Left kidney (tissue), 2 donors: ENCODE data around the gene NUBP2. TPM values are rescaled to one million over a fixed set of nuclear protein-coding genes. Genes with fewer than 3 reads are reported as not detected.

ENCODE experiments used
- DNase-seq: peaks from one replicate; pipeline ENCODE4 v3.0.0-alpha.2; 2013
- polyA plus RNA-seq: library from polyadenylated mRNA; unstranded; fragments of 120-200 nt; gene quantifications from one replicate; pipeline ENCODE4 v1.2.1, GENCODE V29; 2013; ENCODE audit not compliant: insufficient read length

The NUBP2 gene
- polyA plus RNA-seq, 1 donor, result 33.6 TPM

- no peak for DNase-seq
These were observed 11.4 kb upstream of the NUBP2 start, which contains the start of gene NME3 for GRCh38 chr16:1771188-1771863. Gene NME3 (minus strand): TSS chr16:1771543. CDS start chr16:1771534, 9 bp downstream.

- no peak for DNase-seq
These were observed 10.8 kb upstream of the NUBP2 start for GRCh38 chr16:1771864-1772361.

DNA sequence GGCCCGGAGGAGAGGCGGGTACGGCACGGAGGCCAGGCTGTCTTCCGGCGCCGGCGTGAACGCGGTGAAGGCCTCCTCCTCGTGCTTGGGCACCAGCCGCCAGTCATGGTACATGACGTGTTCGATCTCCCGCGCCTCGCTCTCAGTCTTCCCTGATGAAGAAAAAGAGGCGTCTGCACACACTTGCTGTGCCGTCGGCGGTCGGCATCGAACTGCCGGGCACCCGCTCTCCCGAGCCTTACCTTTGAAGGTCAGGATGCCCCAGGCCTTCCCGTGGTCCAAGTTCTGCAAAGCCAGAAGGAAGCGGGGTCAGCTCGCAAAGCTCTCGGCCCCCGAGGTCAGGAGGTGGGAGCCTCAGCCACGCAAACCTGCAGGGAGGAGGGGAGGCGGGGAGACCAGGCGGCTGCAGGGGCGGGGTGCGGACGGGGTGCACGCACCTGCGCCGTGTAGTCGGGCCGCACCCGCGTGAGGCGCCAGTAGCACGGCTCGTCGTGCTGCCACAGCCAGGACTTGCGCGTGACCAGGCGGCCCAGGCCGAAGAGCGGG lies 10.3 kb upstream of the NUBP2 start, which contains the start of gene EME2:
Gene EME2 (plus strand): TSS at position 449 of the 546 bp plus-strand sequence. CDS start 418 bp downstream, outside the sequence.
- no peak for DNase-seq

- DNase-seq, result peak; percentile 83
These were observed 9.7 kb upstream of the NUBP2 start, which contains the start of gene MRPS34 for GRCh38 chr16:1772908-1773702. Gene MRPS34 (minus strand): TSS chr16:1773134. CDS start chr16:1773119, 15 bp downstream.

- DNase-seq, result no peak
These were observed 8.9 kb upstream of the NUBP2 start for GRCh38 chr16:1773703-1774447.

DNA sequence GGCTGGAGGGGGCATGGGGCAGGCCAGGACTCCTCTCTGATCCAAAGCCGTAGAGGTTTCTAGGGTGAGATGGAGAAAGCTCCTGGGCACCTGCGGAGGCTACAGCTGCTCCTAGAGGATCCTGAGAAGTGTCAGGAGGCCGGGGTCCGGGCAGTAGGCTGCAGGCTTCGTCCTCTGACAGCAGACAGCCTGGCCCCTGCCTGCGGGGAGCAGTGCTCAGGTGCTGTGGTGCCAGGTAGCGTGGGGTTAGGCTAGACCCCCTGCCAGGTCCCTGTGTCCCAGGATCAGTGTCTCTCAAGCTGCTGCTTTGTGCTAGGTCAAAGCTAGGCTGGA lies 8.3 kb upstream of the NUBP2 start:
- DNase-seq, result no peak

GRCh38 chr16:1775006-1775845 lies 7.5 kb upstream of the NUBP2 start:
- DNase-seq, result no peak

DNA sequence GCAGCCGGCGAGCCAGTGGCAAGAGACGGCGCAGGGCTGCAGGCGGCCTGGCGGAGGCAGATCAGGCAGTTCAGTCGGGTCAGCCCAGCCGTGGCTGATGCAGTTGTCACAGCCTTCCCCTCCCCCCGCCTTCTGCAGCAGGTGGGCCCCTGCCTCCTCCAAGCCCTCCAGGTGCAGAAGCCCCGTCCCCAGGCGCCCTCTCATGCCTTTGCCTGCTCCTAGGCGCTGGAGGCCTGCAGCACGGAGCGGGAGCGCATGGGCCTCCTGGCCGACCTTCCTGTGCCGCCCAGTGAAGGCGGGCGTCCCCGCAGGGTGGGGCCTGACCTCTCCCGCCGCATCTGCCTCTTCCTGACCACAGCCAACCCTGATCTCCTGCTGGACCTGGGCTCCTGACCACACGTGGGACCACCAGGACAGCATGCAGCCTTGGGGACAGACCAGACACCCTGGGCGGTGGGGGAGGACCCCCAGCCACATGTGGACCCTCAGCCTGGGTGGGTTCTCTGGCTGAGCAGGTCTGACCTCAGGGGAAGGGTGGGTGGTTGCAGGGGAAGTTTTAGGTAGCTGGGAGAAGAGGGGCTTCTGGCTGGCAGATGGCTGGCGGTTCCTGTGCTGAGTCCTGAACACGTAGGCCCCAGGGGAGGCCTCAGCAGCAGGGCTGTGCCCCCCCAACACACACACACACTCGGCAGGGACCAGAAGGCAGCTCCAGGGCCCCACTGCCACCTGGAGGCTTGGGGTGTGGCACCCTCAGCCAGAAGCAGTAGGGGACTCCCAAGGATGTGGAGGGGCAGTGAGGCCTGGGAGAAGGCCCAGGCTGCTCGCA lies 6.7 kb upstream of the NUBP2 start:
- no peak for DNase-seq

- no peak for DNase-seq
These were observed 6.1 kb upstream of the NUBP2 start for GRCh38 chr16:1776672-1776955.

GRCh38 chr16:1776991-1777374 lies 5.8 kb upstream of the NUBP2 start:
- no peak for DNase-seq

- DNase-seq, result no peak
These were observed 5.2 kb upstream of the NUBP2 start for GRCh38 chr16:1777375-1778199.

GRCh38 chr16:1778200-1779179 lies 4.3 kb upstream of the NUBP2 start:
- DNase-seq, result no peak

- no peak for DNase-seq
These were observed 3.5 kb upstream of the NUBP2 start for GRCh38 chr16:1779234-1779701.

- no peak for DNase-seq
These were observed 2.8 kb upstream of the NUBP2 start for GRCh38 chr16:1779741-1780676.

DNA sequence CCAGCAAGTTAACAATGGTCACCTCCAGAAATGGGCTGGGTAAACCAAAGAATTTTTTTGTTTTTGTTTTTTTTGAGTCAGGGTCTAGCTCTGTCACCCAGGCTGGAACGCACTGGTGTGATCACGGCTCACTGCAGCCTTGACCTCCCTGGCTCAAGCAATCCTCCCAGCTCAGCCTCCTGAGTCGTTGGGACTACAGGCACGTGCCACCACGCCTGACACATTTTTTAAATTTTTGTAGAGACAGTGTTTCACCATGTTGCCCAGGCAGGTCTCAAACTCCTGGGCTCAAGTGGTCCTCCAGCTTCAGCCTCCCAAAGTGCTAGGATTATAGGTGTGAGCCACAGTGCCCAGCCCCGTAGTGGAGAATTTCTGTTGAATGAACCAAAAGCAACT lies 2.1 kb upstream of the NUBP2 start:
- DNase-seq, result no peak

GRCh38 chr16:1781254-1781653 lies 1.5 kb upstream of the NUBP2 start:
- no peak for DNase-seq

DNA sequence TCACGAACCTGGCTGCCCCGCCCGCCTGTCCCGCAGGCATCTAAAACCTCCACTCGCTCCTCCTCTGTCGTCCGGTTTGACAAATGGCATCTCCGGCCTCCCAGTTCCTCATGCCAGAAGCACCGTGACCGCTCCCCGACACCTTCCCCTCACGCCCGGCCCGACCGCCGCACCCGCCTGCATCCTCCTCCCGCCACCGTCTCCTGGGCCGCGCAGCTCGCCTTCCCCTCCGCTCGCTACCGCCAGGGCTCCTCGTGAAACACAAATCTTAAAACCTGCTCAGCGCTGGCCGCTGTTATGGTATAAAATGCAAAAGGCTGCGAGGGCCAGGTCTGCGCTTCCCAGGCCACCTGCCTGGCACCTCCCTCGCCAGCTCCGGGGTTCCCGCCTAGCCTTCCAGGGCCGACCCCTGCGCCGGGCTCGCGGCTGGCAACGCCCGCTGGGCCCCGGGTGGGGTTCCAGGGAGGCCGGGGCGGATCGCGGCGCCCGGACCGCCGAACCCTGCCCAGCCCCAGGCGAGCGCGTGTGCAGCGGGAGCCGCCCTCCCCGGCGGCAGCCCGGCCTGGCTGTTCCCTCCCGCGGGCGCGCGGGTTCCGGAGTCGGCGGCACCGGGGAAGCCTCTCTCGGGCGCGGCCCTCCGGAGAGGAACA lies 877 bp upstream of the NUBP2 start:
- no peak for DNase-seq
